Fibroblast of lung (primary cell): ENCODE measurements around the gene ABHD3. TPM values are rescaled to one million over a fixed set of nuclear protein-coding genes. Genes with fewer than 3 reads are reported as not detected.
A peak's percentile ranks its signal among the peaks of the same experiment; 100 is the strongest.

Experiments used
- DNase-seq, 2 donors: peaks; one replicate each; pipeline versions ENCODE4 v3.0.0 to v3.0.0-alpha.2; 2010; ENCODE audit warnings: low read depth in 2 of 2
- H2AFZ ChIP-seq: 2 replicates; pipeline ENCODE4 v1.5.1; 2012; ENCODE audit warnings: low read length, control low read depth, inconsistent platforms
- H3K27ac ChIP-seq: 2 replicates; pipeline ENCODE4 v1.5.1; 2011; ENCODE audit warnings: low read length, control low read depth; ENCODE audit not compliant: insufficient read depth
- H3K27me3 ChIP-seq: 2 replicates; pipeline ENCODE4 v1.5.1; 2011; ENCODE audit warnings: mild to moderate bottlenecking, low read length; ENCODE audit not compliant: control insufficient read depth, insufficient read depth
- H3K36me3 ChIP-seq: 2 replicates; pipeline ENCODE4 v1.5.1; 2011; ENCODE audit warnings: low read length; ENCODE audit not compliant: control insufficient read depth, insufficient read depth
- H3K4me1 ChIP-seq: 2 replicates; pipeline ENCODE4 v1.5.1; 2011; ENCODE audit warnings: low read length; ENCODE audit not compliant: control insufficient read depth, insufficient read depth; ENCODE audit errors: extremely low read depth
- H3K4me2 ChIP-seq: 2 replicates; pipeline ENCODE4 v1.5.1; 2011; ENCODE audit warnings: low read length, control low read depth; ENCODE audit not compliant: insufficient read depth; ENCODE audit errors: extremely low read depth
- H3K4me3 ChIP-seq, 4 experiments: fragments of 200-600 bp in 1 of 4; sonication (generic) in 1 of 4; replicated peaks in 1 of 4; 2 replicates each; pipeline ENCODE4 v1.5.1; 2011 to 2016; ENCODE audit warnings: low read length in 4 of 4, low read depth in 3 of 4, mild to moderate bottlenecking in 3 of 4, control low read depth in 2 of 4, inconsistent platforms in 1 of 4, mixed read lengths in 1 of 4; ENCODE audit not compliant: insufficient read depth in 1 of 4; ENCODE audit errors: control extremely low read depth in 1 of 4
- H3K79me2 ChIP-seq: 2 replicates; pipeline ENCODE4 v1.5.1; 2012; ENCODE audit warnings: mild to moderate bottlenecking, low read length, inconsistent platforms; ENCODE audit not compliant: control insufficient read depth, insufficient read depth
- H3K9ac ChIP-seq: 2 replicates; pipeline ENCODE4 v1.5.1; 2011; ENCODE audit warnings: mild to moderate bottlenecking, low read length, control low read depth; ENCODE audit not compliant: insufficient read depth
- H3K9me3 ChIP-seq: 2 replicates; pipeline ENCODE4 v1.5.1; 2012; ENCODE audit warnings: low read depth, low read length; ENCODE audit not compliant: control insufficient read depth, insufficient read depth
- H4K20me1 ChIP-seq: 2 replicates; pipeline ENCODE4 v1.5.1; 2011; ENCODE audit warnings: low read length; ENCODE audit not compliant: control insufficient read depth, insufficient read depth; ENCODE audit errors: extremely low read depth
- CTCF ChIP-seq, 2 donors: IDR thresholded peaks in 1 of 2; conservative IDR thresholded peaks in 1 of 2; 1 replicate in 1 of 2; 2 replicates in 1 of 2; pipeline ENCODE4 v1.5.1; 2011 to 2012; ENCODE audit warnings: low read length in 2 of 2, control low read depth in 1 of 2, inconsistent platforms in 1 of 2, low read depth in 1 of 2, mild to moderate bottlenecking in 1 of 2
- EZH2 ChIP-seq: IDR thresholded peaks from 2 replicates; pipeline ENCODE4 v1.5.1; 2012; ENCODE audit warnings: low read length, control low read depth, mild to moderate bottlenecking; ENCODE audit errors: missing control alignments
- polyA plus RNA-seq, 2 donors: library from polyadenylated mRNA; depleted of rRNA in 1 of 2; stranded (reverse) in 1 of 2; unstranded in 1 of 2; fragments of >200 nt; gene quantifications; 2 replicates each; pipeline ENCODE4 v1.2.1, GENCODE V29; 2011 to 2012; ENCODE audit warnings: missing spikeins in 1 of 2
- total RNA-seq: library from RNA; depleted of rRNA; stranded (reverse); fragments of >200 nt; gene quantifications from 2 replicates; pipeline ENCODE4 v1.2.1, GENCODE V29; 2014

Gene ABHD3
- total and polyA plus RNA-seq, 2 donors (not counting 1 experiment from before 2014, with no cell fraction given), result 6.3 to 17.0 TPM

- Histone ChIP-seq H3K36me3 (no peaks in the 10 kb centered on the region), H4K20me1 (no peaks in the 10 kb centered on the region), H3K27ac (no peak overlapping the region), H3K9me3 (no peaks in the 10 kb centered on the region), H3K27me3 (no peaks in the 10 kb centered on the region), H3K4me2 (peak overlapping the region; percentile 93), H3K4me1 (no peaks in the 10 kb centered on the region), H3K9ac (no peak overlapping the region), H2AFZ (no peak overlapping the region), H3K4me3 (peak overlapping the region; percentile 72 to 89 (median 88)), H3K79me2 (peaks cover 36% of the 10 kb centered on the region)
- no peak for TF ChIP-seq EZH2
- TF ChIP-seq CTCF (conservative IDR thresholded peaks at IDR 0.05 in 1 of 2, IDR thresholded peaks at IDR 0.05 in 1 of 2; ENCODE audit: low read depth in 1 of 2, low read length in 2 of 2), result no peak
- peak; percentile 11 to 50 for DNase-seq
Observed at GRCh38 chr18:21742315-21742687, 37.7 kb upstream of the ABHD3 start.

- no peaks in the 10 kb centered on the region for H3K9me3 ChIP-seq
- peak overlapping the region; percentile 72 to 89 (median 88) for H3K4me3 ChIP-seq
- H4K20me1 ChIP-seq, result no peaks in the 10 kb centered on the region
- peak overlapping the region; percentile 98 for H3K9ac ChIP-seq
- no peaks in the 10 kb centered on the region for H3K27me3 ChIP-seq
- peaks cover 33% of the 10 kb centered on the region for H3K79me2 ChIP-seq
- peak overlapping the region; percentile 70 for H3K27ac ChIP-seq
- peak; percentile 13 to 26 for DNase-seq
- H2AFZ ChIP-seq, result peak overlapping the region; percentile 70
- no peak for TF ChIP-seq EZH2
- no peak for TF ChIP-seq CTCF (conservative IDR thresholded peaks at IDR 0.05 in 1 of 2, IDR thresholded peaks at IDR 0.05 in 1 of 2; ENCODE audit: low read depth in 1 of 2, low read length in 2 of 2)
- H3K36me3 ChIP-seq, result no peaks in the 10 kb centered on the region
- peak overlapping the region; percentile 93 for H3K4me2 ChIP-seq
- H3K4me1 ChIP-seq, result no peaks in the 10 kb centered on the region
Observed at GRCh38 chr18:21741562-21742314, 37.2 kb upstream of the ABHD3 start.

GRCh38 chr18:21741312-21741561 lies 36.7 kb upstream of the ABHD3 start:
- Histone ChIP-seq H3K27ac (peak overlapping the region; percentile 95), H3K79me2 (peaks cover 33% of the 10 kb centered on the region), H2AFZ (no peak overlapping the region), H3K36me3 (no peaks in the 10 kb centered on the region), H3K4me3 (peak overlapping the region in 3 of 4 experiments; percentile 88 to 89 (median 89)), H3K9me3 (no peaks in the 10 kb centered on the region), H3K4me1 (no peaks in the 10 kb centered on the region), H3K4me2 (peak overlapping the region; percentile 93), H4K20me1 (no peaks in the 10 kb centered on the region), H3K27me3 (no peaks in the 10 kb centered on the region), H3K9ac (peak overlapping the region; percentile 98)
- no peak for DNase-seq
- no peak for TF ChIP-seq CTCF (conservative IDR thresholded peaks at IDR 0.05 in 1 of 2, IDR thresholded peaks at IDR 0.05 in 1 of 2; ENCODE audit: low read depth in 1 of 2, low read length in 2 of 2)
- no peak for TF ChIP-seq EZH2
